ENCODE data around the gene RPS6KA1. TPM values are rescaled to one million over a fixed set of nuclear protein-coding genes. Genes with fewer than 3 reads are reported as not detected.
A peak's percentile ranks its signal among the peaks of the same experiment; 100 is the strongest.

Gene RPS6KA1
- total and polyA plus RNA-seq, 11 donors: 1.1 to 24.4 (median 3.5) TPM

GRCh38 chr1:26536081-26536480 is 6.5 kb downstream of the RPS6KA1 start:
- WGBS, 4 donors: 88 to 93% (median 90%) methylated on average over 5 of the region's 5 CpGs
- intact Hi-C loops (cut with DNase I): no loop called here
- DNase-seq (no peak), ATAC-seq (no peak)
- Histone ChIP-seq H3K27ac (no peak overlapping the region), H3K4me3 (no peak overlapping the region), H3K9me3 (no peaks in the 10 kb centered on the region), H3K36me3 (no peaks in the 10 kb centered on the region), H3K27me3 (no peaks in the 10 kb centered on the region), H3K4me1 (peaks cover 0 to 33% (median 2%) of the 10 kb centered on the region in 12 donors)
- no peak for TF ChIP-seq CTCF (IDR thresholded peaks at IDR 0.05)
- TF ChIP-seq POLR2A (IDR thresholded peaks at IDR 0.05): no peak

- DNase-seq (no peak), ATAC-seq (no peak)
- Histone ChIP-seq H3K27ac (no peak overlapping the region), H3K4me1 (peaks cover 0 to 35% (median 2%) of the 10 kb centered on the region in 12 donors), H3K9me3 (no peaks in the 10 kb centered on the region), H3K27me3 (no peaks in the 10 kb centered on the region), H3K36me3 (no peaks in the 10 kb centered on the region), H3K4me3 (no peak overlapping the region)
- TF ChIP-seq POLR2A (IDR thresholded peaks at IDR 0.05): no peak
- no peak for TF ChIP-seq CTCF (IDR thresholded peaks at IDR 0.05)
- intact Hi-C loops (cut with DNase I): no loop called here
- 95 to 100% (median 98%) methylated on average over 2 of the region's 2 CpGs for WGBS, 4 donors
Observed at GRCh38 chr1:26536521-26536920, 7.0 kb downstream of the RPS6KA1 start.

- DNase-seq: no peak
- Histone ChIP-seq H3K4me3 (no peak overlapping the region), H3K27ac (no peak overlapping the region), H3K4me1 (peaks cover 0 to 48% (median 10%) of the 10 kb centered on the region in 12 donors), H3K9me3 (no peaks in the 10 kb centered on the region), H3K27me3 (no peaks in the 10 kb centered on the region), H3K36me3 (no peaks in the 10 kb centered on the region)
- 55 to 75% (median 68%) methylated on average over 2 of the region's 2 CpGs for WGBS, 4 donors
- intact Hi-C loops (cut with DNase I): no loop called here
- TF ChIP-seq CTCF (IDR thresholded peaks at IDR 0.05) (peak in 2 of 12 donors; percentile 12 to 20), POLR2A (IDR thresholded peaks at IDR 0.05) (no peak)
- ATAC-seq: peak in 2 of 4 donors; percentile 23 to 30
Observed at GRCh38 chr1:26537951-26538352, 8.4 kb downstream of the RPS6KA1 start.

GRCh38 chr1:26538480-26539412 is 9.2 kb downstream of the RPS6KA1 start:
- H3K36me3 ChIP-seq: no peaks in the 10 kb centered on the region
- TF ChIP-seq POLR2A (IDR thresholded peaks at IDR 0.05) (no peak), CTCF (IDR thresholded peaks at IDR 0.05) (peak in 11 of 12 donors; percentile 15 to 52 (median 31))
- peak overlapping the region in 2 of 12 donors; percentile 50 to 99 for H3K27ac ChIP-seq
- intact Hi-C loops (cut with DNase I): no loop called here
- H3K9me3 ChIP-seq: no peaks in the 10 kb centered on the region
- peaks cover 0 to 56% (median 10%) of the 10 kb centered on the region in 12 donors for H3K4me1 ChIP-seq
- WGBS, 4 donors: 74 to 83% (median 78%) methylated on average over 14 of the region's 14 CpGs
- no peak for ATAC-seq
- no peaks in the 10 kb centered on the region for H3K27me3 ChIP-seq
- H3K4me3 ChIP-seq: no peak overlapping the region
- DNase-seq: peak in 2 of 5 donors; percentile 44 to 49
